Amniotic stem cell (primary cell): ENCODE data around the gene CENPP.

Experiments used
- DNase-seq: peaks from one replicate; lab custom pipeline; 2025; lab: John Stamatoyannopoulos, UW

Gene CENPP

GRCh38 chr9:92425474-92425873 lies 99.7 kb downstream of the CENPP start:
- DNase-seq, result no peak

GRCh38 chr9:92426501-92427145 lies 100.9 kb downstream of the CENPP start:
- no peak for DNase-seq

- no peak for DNase-seq
Observed at GRCh38 chr9:92429836-92430235, 104.1 kb downstream of the CENPP start.

DNA sequence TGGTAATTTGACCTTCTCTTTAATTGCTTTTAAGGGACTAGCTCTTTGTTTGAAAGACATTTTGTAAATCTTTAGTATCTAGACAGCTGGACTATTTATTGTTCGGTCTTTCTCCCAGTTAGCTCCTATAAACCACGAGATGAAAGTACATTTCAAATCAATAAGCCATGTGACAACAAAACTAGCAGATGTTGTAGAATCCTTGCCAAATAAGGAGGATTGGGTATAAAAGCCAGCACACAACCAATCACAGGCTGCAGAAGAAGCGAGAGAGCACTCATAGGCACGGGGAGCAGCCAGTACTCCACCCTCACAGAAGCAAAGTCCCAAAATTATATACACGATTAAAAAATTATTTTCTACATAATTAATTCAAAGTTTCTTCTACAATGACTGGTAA lies 106.6 kb downstream of the CENPP start:
- DNase-seq, result no peak

- no peak for DNase-seq
Observed at GRCh38 chr9:92432972-92433548, 107.3 kb downstream of the CENPP start.

DNA sequence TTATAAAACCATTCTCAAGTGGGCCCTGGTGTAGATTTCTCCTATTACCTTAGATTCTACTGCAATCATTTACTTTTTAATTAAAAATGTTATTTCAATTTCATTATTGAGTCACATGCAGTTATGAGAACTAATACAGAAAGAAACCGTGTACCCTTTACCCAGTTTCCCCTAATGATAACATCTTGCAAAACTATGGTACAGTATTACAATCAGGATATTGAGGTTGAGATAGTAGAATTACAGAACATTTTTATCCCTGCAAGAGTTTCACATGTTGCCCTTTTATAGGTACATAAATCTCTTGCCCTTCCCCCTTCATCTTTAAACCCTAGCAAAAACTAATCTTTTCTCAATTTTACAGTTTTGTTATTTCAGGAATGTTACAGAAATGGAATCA lies 109.5 kb downstream of the CENPP start:
- DNase-seq, result no peak

DNA sequence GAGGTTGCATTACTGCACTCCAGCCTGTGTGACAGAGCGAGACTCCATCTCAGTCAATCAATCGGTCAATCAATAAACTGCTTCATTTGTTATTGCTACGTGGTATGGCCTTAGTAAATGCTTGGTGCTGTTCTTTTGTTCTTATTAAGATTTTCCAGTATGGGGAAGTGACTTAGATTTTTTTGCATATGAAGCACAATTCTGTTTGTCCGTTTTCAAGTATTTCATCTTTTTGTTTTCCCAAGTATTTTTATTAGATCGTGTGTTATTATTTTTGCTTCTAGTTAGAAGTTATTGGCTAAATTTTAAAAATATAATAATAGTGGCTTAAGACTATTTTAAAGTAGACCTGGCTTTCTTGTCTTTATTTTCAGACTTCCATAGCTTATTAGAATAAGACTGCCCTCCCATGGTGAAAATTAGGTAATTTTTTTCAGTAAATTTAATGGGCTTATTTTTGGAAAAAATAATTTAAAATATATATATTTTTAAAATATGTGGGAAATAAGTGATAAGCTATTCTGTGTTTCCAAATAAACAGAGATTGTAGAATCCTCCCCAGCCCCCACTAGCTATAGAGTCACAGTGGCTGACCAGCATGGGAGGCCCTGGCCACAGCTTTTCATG lies 113.3 kb downstream of the CENPP start:
- DNase-seq, result no peak

DNA sequence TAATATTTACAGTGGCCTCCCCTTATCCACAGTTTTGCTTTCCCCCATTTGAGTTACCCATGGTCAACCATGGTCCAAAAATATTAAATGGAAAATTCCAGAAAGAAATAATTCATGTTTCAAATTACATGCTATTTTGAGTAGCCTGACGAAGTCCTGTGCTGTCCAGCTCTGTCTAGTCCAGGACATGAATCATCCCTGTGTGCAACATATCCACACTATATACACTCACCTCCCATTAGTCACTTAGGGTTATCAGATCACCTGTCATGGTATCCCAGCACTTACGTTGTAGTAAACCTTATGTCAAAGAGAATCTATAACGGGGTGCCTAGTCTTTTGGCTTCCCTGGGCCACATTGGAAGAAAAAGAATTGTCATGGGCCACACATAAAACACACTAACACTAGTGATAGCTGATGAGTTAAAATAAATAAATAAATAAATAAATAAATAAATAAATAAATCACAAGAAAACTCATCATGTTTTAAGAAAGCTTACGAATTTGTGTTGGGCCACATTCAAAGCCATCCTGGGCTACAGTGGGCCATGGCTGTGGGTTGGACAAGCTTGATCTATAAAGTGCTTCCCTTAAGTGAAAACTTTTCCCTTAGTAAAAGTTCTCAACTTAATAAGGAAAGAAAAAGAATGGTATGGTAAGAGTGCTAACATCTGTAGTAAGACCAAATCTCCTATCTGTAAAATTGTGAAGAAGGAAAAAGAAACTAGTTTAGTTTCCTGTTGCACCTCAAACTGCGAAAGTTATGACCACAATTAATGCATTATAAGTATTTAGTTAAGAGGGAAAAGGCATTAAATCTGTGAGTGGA lies 114.4 kb downstream of the CENPP start:
- peak; percentile 44 for DNase-seq

GRCh38 chr9:92440751-92441046 lies 114.9 kb downstream of the CENPP start:
- no peak for DNase-seq

DNA sequence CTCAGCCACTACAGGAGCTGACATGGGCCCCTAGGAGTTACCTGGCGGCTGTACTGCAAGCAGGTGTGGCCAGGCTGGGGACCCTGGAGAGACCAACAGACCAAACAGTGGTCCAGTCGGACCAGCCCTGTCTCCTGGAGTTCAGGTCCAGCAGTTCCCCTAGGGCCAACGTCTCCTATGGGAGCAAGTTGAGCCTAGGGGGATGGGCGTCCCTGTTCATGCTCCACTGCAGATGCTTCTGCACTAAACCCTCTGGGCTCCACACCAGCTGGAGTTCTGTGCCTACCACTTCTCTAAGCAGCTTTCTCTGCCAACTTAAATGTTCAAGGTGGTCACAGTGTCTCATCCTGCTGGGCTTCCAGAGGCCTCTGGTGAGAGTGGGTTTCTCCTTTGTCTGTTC lies 119.1 kb downstream of the CENPP start:
- no peak for DNase-seq

GRCh38 chr9:92446536-92446935 lies 120.8 kb downstream of the CENPP start:
- no peak for DNase-seq

DNA sequence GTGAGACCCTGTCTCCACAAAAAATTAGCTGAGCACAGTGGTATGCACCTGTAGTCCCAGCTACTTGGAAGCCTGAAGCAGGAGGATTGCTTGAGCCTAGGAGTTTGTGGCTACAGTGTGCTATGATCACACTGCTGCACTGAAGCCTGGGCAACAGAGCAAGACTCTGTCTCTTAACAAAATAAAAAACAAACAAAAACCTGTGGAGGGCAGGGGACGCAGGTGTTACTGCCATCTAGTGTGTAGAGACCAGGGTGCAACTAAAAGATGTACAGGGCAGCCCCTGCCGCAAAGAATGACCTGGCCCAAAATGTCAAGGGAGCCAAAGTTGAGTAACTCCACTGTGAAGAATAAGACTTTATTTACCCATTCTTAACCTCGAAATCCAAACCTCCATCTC lies 129.5 kb downstream of the CENPP start:
- no peak for DNase-seq

GRCh38 chr9:92457576-92457975 lies 131.8 kb downstream of the CENPP start:
- no peak for DNase-seq

GRCh38 chr9:92463387-92463786 lies 137.6 kb downstream of the CENPP start:
- DNase-seq, result no peak

DNA sequence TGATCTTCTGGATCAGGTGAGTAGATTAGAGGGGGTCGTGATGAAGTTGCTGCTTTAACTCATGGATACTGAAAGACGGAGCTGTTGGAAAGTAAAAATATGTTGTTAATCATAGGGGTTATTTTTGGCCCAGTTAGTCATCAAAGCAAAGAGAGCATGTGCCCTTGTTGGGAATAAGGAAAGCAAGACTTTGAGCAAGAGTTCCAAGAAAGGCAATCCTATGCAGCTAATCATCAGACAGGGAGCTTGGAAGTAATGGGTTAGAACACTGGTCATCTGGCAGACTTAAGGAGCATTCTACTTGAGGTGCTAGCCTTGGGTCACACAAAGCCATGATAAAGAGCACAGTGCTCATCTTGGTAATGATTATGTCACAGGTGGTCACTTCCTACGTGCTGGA lies 138.2 kb downstream of the CENPP start:
- DNase-seq, result peak; percentile 69

DNA sequence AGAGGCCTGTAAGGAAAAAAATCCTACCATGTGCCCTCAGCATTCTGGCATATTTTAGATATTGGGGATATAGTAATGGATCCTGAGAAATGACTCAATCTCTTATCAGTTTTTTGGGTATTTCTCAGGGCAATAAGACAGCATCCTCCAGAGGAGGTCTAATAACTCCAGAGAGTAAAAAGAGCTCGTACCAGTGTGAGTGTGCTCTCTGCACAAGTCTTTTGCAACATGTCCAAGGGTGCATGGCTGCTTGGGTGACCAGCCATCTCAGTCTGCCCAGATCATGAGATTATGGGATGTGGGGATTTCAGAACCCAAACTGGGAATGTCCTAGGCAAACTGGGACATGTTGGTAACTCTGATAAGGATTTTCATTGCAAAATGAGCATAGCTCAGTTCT lies 141.3 kb downstream of the CENPP start:
- DNase-seq, result no peak

DNA sequence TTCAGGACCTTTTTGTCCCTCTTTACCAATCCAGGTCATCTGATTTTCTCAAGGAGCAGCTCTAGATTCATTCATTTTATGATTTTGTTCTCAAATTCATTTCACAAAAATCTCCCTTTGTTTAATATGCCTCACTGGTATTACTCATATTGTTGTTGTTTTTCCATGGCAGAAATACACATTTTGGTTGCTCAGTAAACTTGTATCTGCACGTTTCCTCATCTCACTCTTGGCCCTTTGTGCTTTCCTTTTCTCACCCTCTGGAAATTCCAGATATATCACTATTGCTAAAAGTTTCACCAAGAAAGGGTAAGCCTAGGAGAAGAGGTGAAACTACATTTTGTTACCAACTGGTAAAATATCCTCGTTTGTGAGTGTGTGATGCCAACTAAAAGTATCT lies 141.8 kb downstream of the CENPP start:
- no peak for DNase-seq

DNA sequence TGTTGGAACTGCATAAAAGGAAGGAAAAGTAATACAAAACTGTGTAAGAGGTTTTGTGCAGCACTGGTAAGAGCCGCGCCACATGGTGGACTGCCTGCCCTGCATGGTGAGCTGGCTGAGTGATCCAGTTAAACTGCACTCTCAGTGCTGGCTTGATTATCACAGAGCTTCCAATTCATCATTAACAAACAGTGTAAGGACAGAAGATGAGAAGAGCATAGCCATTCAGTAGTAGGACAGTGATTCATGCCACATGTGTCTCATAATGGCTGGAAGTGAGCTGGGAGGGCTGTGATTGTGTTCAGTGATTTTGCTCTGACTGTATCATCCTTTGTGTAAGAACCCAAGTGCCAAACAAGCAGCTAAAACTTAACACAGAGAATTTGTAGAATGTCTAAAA lies 142.5 kb downstream of the CENPP start:
- DNase-seq, result no peak

DNA sequence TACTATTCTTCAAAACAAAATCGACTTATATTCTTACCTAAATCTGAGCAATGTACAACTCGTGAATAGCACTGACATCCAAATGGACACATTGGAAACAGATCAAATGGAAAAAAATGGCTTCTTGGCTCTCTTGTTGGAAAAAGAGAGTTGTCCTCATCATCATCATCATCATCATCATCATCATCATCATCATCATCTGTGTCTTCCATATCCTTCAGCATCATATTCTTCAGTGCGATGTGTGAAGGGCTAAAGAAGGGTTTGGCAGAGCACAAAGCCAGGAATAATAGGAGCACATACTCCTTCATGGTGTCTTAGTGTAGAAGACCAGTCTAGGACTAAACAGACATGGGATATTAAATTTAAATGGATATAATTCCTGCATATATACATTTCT lies 148.8 kb downstream of the CENPP start:
- DNase-seq, result no peak

- no peak for DNase-seq
Observed at GRCh38 chr9:92476962-92477361, 151.2 kb downstream of the CENPP start.

GRCh38 chr9:92478783-92479182 lies 153.0 kb downstream of the CENPP start:
- DNase-seq, result no peak

DNA sequence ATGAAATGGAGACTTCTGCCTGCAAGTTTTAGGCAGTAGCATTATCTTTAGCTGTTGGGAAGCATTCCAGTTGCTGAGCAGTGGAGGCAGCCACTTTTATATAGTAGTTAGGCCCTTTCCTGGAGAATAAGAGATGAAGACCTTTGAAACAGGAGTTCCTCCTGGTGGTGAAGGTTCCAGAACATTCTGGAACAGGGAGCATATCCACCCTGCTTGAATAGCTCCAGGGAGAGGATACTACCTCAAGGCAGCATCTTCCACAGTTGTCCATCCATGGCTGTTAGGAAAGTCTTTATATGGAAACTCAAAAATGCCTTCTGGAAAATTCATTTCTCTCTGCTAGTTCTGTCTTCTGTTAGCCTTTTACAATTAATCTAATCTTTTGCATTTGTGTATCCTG lies 153.6 kb downstream of the CENPP start:
- DNase-seq, result no peak

DNA sequence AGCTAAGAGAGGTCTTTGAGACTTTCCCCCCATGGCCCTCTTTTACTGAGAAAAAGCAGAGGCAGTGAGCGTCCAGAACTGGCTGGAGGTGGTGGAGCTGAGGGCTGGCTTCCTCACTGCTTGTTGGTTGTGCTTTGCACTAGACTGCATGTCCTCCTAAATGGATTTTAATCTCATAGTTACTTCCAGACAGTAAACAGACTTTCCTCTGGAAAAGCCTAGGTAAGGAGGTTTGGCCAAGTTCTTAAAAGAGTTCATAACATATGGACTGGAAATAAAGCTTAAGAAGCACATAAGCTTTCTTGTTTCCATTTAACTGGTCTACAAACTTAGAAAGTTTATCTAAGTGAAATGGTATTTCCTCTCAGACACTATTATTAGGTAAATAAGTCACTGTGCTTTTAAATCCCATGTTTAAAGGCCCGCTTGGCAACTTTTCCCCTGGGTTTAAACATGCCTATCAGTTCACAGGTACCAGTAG lies 154.6 kb downstream of the CENPP start:
- no peak for DNase-seq
